ENCODE measurements around the gene ZBTB20.

DNA sequence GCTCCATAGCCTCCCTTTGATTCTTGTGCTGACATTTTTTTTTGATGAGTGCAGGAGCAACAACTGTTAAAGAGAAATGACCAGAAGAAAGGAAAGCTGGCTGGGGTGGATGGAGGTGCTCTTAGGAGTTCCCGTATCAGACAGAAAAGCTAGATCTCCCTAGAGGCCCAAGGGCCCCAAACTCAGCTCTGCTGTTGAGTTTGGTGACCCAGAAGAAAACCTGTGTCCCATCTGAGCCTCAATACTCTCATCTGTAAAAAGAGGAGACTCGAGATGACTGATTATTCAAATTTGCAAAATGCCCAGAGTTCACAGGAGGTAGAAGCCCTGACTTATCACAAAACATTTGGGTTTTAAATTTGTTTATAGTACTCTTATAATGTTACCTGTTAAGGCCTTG is 710.9 kb downstream of the ZBTB20 start:
- TF ChIP-seq, protein P1, sequence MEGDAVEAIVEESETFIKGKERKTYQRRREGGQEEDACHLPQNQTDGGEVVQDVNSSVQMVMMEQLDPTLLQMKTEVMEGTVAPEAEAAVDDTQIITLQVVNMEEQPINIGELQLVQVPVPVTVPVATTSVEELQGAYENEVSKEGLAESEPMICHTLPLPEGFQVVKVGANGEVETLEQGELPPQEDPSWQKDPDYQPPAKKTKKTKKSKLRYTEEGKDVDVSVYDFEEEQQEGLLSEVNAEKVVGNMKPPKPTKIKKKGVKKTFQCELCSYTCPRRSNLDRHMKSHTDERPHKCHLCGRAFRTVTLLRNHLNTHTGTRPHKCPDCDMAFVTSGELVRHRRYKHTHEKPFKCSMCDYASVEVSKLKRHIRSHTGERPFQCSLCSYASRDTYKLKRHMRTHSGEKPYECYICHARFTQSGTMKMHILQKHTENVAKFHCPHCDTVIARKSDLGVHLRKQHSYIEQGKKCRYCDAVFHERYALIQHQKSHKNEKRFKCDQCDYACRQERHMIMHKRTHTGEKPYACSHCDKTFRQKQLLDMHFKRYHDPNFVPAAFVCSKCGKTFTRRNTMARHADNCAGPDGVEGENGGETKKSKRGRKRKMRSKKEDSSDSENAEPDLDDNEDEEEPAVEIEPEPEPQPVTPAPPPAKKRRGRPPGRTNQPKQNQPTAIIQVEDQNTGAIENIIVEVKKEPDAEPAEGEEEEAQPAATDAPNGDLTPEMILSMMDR (IDR thresholded peaks at IDR 0.05; ENCODE audit: low read length): no peak
- no peak for TF ChIP-seq EZH2phosphoT487 (IDR thresholded peaks at IDR 0.05; ENCODE audit: low read length)

All from MM.1S (cell line).